Ishikawa (cell line): ENCODE data around the gene RESF1.

ENCODE experiments used
- CEBPB ChIP-seq: IDR thresholded peaks from 2 replicates; pipeline ENCODE4 v1.6.1; 2012
- CREB1 ChIP-seq: IDR thresholded peaks from 2 replicates; pipeline ENCODE4 v1.6.1; 2012; ENCODE audit warnings: low read depth
- EGR1 ChIP-seq: IDR thresholded peaks from 2 replicates; pipeline ENCODE4 v1.6.1; 2012
- EP300 ChIP-seq: IDR thresholded peaks from 2 replicates; pipeline ENCODE4 v1.6.1; 2012; ENCODE audit warnings: borderline replicate concordance
- FOXM1 ChIP-seq: IDR thresholded peaks from 2 replicates; pipeline ENCODE4 v1.6.1; 2012; ENCODE audit warnings: low read depth, borderline replicate concordance
- NFIC ChIP-seq: IDR thresholded peaks from 2 replicates; pipeline ENCODE4 v1.6.1; 2012
- RAD21 ChIP-seq: IDR thresholded peaks from 2 replicates; pipeline ENCODE4 v1.6.1; 2012; ENCODE audit warnings: low read depth
- TAF1 ChIP-seq: IDR thresholded peaks from 2 replicates; pipeline ENCODE4 v1.6.1; 2012; ENCODE audit warnings: low read depth, mild to moderate bottlenecking
- TCF12 ChIP-seq: IDR thresholded peaks from 2 replicates; pipeline ENCODE4 v1.6.1; 2012; ENCODE audit warnings: low read depth
- TEAD4 ChIP-seq: IDR thresholded peaks from 2 replicates; pipeline ENCODE4 v1.6.1; 2012
- YY1 ChIP-seq: IDR thresholded peaks from 2 replicates; pipeline ENCODE4 v1.6.1; 2012; ENCODE audit warnings: low read depth
- ZBTB7A ChIP-seq: IDR thresholded peaks from 2 replicates; pipeline ENCODE4 v1.6.1; 2012; ENCODE audit warnings: low read depth
- TF ChIP-seq, protein P1 (sequence below): IDR thresholded peaks from 2 replicates; pipeline ENCODE4 v1.6.1; 2012
- TF ChIP-seq, protein P2 (sequence below): IDR thresholded peaks from 2 replicates; pipeline ENCODE4 v1.6.1; 2012
- TF ChIP-seq, protein P3 (sequence below): IDR thresholded peaks from 2 replicates; pipeline ENCODE4 v1.6.1; 2012; ENCODE audit warnings: low read depth, mild to moderate bottlenecking

RESF1 gene

DNA sequence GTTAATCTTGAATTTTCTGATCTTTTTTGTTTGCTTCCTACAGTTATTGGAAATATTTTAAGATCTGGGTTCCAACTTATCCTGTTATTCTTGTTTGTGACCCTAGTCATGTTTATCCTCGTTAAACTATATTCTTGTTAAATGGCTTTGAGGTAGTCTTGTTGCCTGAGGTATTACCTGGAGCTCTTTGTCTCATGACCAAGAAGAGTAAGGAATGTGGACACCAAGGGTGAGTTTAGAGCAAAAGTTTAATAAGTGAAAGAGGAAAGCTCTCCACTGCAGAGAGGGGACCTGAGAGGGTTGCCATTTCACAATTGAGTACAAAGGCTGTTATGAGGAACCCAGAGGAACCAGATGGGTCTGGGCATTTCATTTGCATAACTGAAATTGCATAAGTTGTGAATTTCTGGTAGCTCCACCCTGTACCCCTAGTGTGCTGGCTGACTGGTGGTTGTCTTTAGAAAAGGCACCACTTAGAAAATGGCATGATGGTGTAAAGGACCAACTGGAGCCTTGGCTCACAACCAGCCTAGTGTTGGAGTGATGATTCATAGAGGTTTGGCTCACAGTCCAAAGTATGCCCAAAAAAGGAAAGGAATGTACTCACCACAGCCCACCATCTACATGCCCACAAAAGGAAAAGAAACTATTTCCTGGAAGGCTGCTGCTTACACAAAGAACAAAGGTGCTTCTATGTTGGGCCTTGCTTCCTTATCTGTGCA lies 36.7 kb upstream of the RESF1 start:
- TF ChIP-seq ZBTB7A (no peak), TCF12 (no peak; the same call in 1 of the 2 replicates), RAD21 (no peak), YY1 (0 out of 2 replicates have a peak, but pooled peaks have one; percentile 2), CREB1 (no peak), EP300 (peak; percentile 50), NFIC (peak; percentile 55), FOXM1 (no peak), EGR1 (no peak), CEBPB (no peak), TEAD4 (peak; percentile 33; the same call in 1 of the 2 replicates), TAF1 (no peak)
- TF ChIP-seq, protein P1, sequence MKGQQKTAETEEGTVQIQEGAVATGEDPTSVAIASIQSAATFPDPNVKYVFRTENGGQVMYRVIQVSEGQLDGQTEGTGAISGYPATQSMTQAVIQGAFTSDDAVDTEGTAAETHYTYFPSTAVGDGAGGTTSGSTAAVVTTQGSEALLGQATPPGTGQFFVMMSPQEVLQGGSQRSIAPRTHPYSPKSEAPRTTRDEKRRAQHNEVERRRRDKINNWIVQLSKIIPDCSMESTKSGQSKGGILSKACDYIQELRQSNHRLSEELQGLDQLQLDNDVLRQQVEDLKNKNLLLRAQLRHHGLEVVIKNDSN: no peak
- TF ChIP-seq, protein P2, sequence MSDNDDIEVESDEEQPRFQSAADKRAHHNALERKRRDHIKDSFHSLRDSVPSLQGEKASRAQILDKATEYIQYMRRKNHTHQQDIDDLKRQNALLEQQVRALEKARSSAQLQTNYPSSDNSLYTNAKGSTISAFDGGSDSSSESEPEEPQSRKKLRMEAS: 0 out of 2 replicates have a peak, but pooled peaks have one; percentile 18
- TF ChIP-seq, protein P3, sequence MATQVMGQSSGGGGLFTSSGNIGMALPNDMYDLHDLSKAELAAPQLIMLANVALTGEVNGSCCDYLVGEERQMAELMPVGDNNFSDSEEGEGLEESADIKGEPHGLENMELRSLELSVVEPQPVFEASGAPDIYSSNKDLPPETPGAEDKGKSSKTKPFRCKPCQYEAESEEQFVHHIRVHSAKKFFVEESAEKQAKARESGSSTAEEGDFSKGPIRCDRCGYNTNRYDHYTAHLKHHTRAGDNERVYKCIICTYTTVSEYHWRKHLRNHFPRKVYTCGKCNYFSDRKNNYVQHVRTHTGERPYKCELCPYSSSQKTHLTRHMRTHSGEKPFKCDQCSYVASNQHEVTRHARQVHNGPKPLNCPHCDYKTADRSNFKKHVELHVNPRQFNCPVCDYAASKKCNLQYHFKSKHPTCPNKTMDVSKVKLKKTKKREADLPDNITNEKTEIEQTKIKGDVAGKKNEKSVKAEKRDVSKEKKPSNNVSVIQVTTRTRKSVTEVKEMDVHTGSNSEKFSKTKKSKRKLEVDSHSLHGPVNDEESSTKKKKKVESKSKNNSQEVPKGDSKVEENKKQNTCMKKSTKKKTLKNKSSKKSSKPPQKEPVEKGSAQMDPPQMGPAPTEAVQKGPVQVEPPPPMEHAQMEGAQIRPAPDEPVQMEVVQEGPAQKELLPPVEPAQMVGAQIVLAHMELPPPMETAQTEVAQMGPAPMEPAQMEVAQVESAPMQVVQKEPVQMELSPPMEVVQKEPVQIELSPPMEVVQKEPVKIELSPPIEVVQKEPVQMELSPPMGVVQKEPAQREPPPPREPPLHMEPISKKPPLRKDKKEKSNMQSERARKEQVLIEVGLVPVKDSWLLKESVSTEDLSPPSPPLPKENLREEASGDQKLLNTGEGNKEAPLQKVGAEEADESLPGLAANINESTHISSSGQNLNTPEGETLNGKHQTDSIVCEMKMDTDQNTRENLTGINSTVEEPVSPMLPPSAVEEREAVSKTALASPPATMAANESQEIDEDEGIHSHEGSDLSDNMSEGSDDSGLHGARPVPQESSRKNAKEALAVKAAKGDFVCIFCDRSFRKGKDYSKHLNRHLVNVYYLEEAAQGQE: no peak

DNA sequence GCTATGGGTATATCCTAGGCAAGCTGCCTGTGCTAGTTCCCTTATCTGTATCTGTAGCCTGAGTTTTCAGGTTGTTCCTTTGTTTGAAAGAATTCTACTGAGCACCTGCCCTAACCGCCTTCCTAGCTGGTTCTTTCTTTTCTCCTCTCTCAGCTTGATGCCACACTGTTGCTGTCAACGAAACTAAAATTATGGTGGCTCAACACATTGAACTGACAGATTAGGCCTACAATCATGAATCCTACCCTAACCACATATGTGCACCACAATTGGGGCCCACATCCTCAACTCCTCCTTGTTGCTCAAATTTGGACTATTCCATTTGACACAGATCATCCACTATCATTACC lies 36.2 kb upstream of the RESF1 start:
- TF ChIP-seq, protein P2: no peak
- TF ChIP-seq, protein P1: peak; percentile 48; the same call in 1 of the 2 replicates
- TF ChIP-seq TAF1: no peak
- TF ChIP-seq TEAD4: 0 out of 2 replicates have a peak, but pooled peaks have one; percentile 2
- 0 out of 2 replicates have a peak, but pooled peaks have one; percentile 13 for TF ChIP-seq TCF12

DNA sequence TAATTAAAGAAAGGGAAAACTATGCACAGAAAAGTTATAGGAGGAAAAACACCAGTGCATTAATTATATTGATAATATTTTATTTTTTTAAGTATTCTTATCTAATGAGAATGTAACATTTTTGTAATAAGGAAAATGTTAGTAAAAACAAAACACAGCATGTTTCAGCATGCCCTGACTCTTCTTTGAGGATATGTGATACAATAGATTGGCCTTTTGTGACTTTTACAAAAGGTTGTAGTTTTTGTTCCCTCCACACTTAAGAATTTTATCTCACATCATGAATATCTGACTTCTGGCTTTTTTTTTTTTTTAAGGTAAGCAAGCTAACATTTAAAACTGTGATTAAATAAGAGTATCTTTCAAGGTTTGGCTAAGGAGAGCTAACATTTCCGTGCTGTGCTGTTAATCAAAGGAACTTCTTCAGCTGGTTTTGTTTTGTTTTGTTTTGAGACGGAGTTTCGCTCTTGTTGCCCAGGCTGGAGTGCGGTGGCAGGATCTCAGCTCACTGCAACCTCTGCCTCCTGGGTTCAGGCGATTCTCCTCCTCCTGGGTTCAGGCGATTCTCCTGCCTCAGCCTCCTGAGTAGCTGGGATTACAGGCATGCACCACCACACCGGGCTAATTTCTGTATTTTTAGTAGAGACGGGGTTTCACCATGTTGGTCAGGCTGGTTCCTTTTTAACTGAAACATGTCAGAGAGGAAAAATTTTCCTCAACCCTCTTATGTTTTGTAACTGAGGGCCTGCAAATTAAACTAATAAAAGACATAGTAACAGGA lies 30.8 kb upstream of the RESF1 start:
- TF ChIP-seq FOXM1: no peak
- TF ChIP-seq RAD21: no peak
- TF ChIP-seq, protein P2: no peak
- no peak for TF ChIP-seq EP300

DNA sequence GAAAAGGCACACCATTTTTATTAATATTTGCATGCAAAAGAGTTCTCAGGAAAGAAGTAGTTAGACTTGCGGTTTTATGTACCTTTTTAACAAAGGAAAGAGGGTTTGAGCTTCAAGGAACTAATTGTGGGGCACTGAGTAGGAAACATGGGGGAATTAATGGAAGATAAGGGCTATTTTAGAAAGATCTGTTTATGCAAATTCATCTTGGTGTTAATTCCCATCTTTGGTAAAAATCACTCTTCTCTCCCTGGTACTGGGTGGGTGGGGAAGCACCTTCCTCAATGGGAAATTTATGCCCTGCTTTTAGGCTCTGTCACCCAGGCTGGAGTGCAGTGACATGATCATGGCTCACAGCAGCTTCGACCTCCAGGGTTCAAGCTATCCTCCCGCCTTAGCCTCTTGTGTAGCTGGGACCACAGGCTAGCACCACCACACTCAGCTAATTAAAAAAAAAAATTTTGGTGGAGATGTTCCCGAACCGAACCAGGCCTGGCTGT lies 30.1 kb upstream of the RESF1 start:
- TF ChIP-seq FOXM1: no peak
- no peak for TF ChIP-seq TCF12
- TF ChIP-seq TAF1: no peak
- TF ChIP-seq RAD21: no peak
- TF ChIP-seq EP300: no peak
- no peak for TF ChIP-seq CREB1
- no peak for TF ChIP-seq TEAD4
- no peak for TF ChIP-seq NFIC
- TF ChIP-seq, protein P1: no peak
- TF ChIP-seq ZBTB7A: no peak
- TF ChIP-seq, protein P3: no peak
- TF ChIP-seq, protein P2: no peak
- no peak for TF ChIP-seq CEBPB
- no peak for TF ChIP-seq YY1
- no peak for TF ChIP-seq EGR1
